Measurements from ENCODE around the gene SNN.

SNN gene

DNA sequence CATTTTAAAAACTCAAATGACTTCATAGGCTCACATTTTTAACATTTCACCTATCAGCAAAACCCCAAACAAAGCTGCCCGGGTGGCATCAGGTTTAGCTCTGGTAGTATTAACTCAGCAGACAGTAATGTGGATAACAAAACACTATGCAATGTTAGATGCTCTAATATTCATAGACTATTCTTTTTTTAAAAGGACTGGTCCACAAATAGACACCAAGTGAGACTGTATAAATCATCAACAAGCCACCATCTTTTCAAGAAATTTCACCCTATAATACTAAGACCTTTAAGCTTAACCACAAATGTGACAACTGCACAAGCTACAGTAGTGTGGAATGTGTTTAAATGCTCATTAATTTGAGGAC, 20.2 kb downstream of the SNN start:
- in situ Hi-C loops (cut with MboI; ENCODE audit: low pct_unique_long_range_greater_than_20kb, low sequenced_read_pairs), result loop anchor here (25.0 kb wide), 1 partner anchor 726 kb away; no protein-coding TSS in a partner anchor
- DNase-seq, result no peak

DNA sequence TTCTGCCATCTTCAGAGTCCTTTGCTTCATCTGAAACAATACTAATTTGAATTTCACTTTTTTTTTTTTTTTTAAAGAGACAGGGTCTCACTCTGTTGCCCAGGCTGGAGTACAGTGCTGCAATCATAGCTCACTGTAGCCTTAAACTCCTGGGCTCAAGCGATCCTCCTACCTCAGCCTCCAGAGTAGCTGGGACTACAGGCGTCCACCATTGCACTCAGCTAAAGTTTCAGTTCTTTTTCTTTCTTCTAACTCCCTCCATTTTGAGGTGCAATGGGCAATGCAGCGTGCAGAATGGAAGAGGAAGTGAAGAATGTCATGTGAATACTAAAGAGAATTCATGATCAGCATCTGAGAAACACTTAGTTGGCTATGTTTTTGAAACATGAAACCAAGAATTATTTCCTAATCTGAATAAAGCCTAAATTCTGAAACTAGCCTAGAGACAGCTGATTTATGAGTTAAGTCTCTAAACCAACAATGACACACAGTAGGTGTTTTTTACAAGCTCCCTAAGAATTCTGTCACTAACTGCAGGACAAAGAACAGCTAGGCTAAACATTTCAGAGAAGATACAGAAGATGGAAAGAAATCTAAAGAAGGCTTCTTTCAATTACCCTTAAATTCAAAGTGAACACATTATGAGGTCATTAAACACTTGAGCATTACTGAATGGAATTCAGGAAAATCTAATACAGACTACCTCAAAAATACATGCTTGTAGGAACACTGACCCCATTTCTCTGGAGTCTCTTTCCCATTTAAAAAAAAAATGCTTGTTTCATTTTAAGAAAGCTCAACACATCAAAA, 21.0 kb downstream of the SNN start:
- in situ Hi-C loops (cut with MboI; ENCODE audit: low pct_unique_long_range_greater_than_20kb, low sequenced_read_pairs), result loop anchor here (25.0 kb wide), 1 partner anchor 727 kb away; no protein-coding TSS in a partner anchor

DNA sequence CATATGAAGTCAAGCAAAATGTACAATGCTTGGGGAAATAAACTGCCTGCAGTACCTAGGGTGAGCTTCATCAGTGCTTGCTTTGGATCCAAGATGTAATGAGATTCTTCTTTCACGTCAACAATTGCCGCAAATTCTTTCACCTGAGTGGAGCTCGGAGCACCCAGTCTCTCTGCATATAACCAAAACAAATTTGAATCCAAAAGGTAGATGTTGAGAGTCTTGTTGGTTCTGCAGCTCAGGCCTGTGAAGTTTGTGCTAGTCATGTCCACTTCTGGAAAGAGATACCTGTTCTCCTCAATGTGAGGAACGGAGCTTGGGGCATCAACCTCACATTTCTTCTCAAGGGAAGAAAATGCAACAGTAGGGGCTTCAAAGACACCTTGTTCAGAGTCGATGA, 23.0 kb downstream of the SNN start:
- DNase-seq, result no peak
- in situ Hi-C loops (cut with MboI; ENCODE audit: low pct_unique_long_range_greater_than_20kb, low sequenced_read_pairs), result loop anchor here (25.0 kb wide), 1 partner anchor 729 kb away; no protein-coding TSS in a partner anchor

More for the DNA sequence above, 21.0 kb downstream of the SNN start:
- DNase-seq, result no peak

- in situ Hi-C loops (cut with MboI; ENCODE audit: low pct_unique_long_range_greater_than_20kb, low sequenced_read_pairs), result loop anchor here (25.0 kb wide), 1 partner anchor 729 kb away; no protein-coding TSS in a partner anchor
- DNase-seq, result no peak
Observed at GRCh38 chr16:11691771-11692170, 23.5 kb downstream of the SNN start.

- in situ Hi-C loops (cut with MboI; ENCODE audit: low pct_unique_long_range_greater_than_20kb, low sequenced_read_pairs), result loop anchor here (25.0 kb wide), 1 partner anchor 730 kb away; no protein-coding TSS in a partner anchor
- DNase-seq, result no peak
Observed at GRCh38 chr16:11692171-11692570, 23.9 kb downstream of the SNN start.

DNA sequence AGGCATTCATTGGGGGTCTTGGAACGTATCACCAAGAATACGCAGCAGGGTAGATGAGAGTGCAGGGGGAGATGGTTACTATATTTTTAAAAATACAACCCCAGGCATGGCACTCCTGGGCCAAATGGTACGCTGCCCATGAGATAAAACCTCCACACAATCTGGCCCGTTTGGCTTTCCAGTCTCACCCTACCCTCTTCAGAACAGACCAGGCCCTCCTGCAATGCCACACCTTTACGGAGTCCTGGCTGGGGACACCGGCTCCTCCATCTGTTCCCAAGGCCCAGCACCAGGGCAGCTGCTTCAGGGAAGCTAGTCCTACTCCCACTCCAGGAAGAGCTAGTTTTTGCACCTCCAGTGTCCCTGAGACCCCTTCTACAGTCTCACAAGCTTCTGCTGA, 24.4 kb downstream of the SNN start:
- no peak for DNase-seq
- in situ Hi-C loops (cut with MboI; ENCODE audit: low pct_unique_long_range_greater_than_20kb, low sequenced_read_pairs), result loop anchor here (25.0 kb wide), 1 partner anchor 730 kb away; no protein-coding TSS in a partner anchor

DNA sequence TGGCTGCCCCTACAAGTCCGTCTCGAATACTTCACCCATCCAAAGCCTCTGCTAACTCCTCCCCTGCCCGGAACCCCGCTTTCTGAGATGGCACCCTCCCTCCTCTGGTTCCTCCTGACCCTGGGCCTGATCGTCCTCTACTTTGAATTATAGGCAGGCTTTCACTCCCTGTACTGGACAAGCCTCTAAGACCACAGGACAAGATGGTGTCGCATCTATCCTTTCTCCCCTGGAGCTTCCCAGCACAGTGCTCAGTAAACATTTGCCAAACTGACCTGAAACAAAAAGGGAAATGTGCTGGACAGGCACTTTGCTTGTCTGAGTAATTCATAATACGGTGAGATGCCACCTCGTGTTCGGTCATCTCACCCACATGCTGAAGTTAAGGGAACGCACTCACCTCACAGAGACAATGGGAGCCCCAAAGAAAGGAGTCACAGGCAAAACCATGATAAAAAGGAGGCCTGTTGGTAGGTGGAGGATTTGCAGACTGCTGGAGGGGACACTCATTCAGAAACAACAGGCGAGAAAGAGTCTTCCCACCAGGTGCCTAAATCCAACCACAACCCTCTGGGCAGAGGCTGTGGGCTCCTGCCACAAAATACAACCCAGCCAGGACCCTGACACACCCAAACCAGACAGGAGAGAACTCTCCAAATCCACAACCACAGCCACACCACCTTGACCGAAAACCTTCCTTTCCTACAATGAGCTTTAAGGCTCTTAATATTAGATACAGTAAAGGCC, 28.2 kb downstream of the SNN start:
- no peak for DNase-seq
- in situ Hi-C loops (cut with MboI; ENCODE audit: low pct_unique_long_range_greater_than_20kb, low sequenced_read_pairs), result loop anchor here (25.0 kb wide), 1 partner anchor 734 kb away; no protein-coding TSS in a partner anchor

DNA sequence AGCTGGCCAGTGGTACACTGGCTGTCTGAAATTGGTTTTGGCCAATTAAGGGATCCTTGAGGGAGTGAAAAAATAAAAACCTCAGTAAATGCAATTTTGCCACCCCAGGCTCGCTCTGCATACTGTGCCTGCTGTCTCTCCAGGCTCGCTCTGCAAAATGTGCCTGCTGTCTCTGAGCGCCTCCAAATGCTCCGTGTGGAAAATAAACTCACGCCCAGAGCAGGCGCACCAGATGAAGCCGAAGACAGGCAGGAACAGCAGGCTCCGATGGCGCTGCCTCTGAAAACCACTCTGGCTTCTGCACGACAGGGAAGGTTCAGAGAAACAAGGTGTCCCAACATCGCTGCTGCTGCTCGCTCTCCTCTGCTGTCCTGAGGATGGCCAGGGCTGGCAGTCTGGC, 29.1 kb downstream of the SNN start:
- in situ Hi-C loops (cut with MboI; ENCODE audit: low pct_unique_long_range_greater_than_20kb, low sequenced_read_pairs), result loop anchor here (25.0 kb wide), 1 partner anchor 735 kb away; no protein-coding TSS in a partner anchor
- no peak for DNase-seq

DNA sequence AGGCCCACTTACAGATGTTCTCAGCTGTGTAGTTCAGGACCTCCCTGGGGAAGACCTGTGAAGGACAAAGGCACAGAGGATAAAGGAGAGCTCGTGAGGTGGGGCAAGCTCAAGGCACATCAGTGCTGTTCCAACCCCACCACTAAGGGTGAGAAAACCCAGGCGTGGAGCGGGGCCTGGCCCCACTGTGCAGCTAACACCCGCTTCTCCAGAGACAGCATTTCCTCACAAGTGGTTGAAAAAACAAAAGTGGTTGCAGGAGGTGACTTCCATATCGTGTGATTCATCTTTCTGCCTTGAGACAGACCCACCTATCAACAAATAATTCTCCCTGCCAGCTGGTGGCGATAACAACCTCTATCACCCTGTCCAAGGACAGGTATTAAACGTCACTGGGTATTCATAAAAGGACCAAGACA, 30.0 kb downstream of the SNN start:
- DNase-seq, result no peak

DNA sequence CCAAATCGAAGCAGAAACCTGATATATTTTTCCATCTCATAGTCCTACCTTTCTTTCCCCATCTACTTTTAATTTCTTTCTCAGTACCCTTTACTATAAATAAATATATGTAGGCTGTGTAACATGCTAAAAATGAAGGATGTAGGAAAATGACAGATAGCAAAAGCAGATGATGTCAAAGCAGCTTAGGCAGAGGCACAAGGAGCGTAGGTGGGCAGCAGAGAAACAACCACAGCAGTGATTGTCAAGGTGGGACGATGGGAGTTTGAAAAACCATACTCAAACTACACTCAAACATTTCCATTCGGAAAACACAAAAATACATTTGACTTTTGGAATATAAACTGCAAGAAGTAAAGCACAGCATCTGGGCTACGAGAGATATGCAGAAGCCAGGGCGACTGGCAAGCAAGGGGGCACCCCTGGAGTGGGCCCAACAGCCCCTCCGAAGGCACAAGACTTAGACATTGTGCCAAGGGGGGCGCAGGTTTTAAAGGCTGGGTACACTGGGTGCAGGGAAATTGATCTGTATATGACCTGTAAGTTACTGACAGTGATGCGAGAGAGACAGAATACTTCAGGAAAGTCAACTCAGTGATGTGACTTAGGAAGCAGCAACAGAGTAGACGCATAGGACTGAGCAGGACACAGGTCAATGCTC, 31.1 kb downstream of the SNN start:
- in situ Hi-C loops (cut with MboI; ENCODE audit: low pct_unique_long_range_greater_than_20kb, low sequenced_read_pairs), result loop anchor here (25.0 kb wide), 1 partner anchor 737 kb away; no protein-coding TSS in a partner anchor
- DNase-seq, result no peak

More for the DNA sequence above, 30.0 kb downstream of the SNN start:
- in situ Hi-C loops (cut with MboI; ENCODE audit: low pct_unique_long_range_greater_than_20kb, low sequenced_read_pairs), result loop anchor here (25.0 kb wide), 1 partner anchor 736 kb away; no protein-coding TSS in a partner anchor

- in situ Hi-C loops (cut with MboI; ENCODE audit: low pct_unique_long_range_greater_than_20kb, low sequenced_read_pairs), result no loop called here
- DNase-seq, result no peak
Observed at GRCh38 chr16:11700264-11701029, 32.2 kb downstream of the SNN start.

DNA sequence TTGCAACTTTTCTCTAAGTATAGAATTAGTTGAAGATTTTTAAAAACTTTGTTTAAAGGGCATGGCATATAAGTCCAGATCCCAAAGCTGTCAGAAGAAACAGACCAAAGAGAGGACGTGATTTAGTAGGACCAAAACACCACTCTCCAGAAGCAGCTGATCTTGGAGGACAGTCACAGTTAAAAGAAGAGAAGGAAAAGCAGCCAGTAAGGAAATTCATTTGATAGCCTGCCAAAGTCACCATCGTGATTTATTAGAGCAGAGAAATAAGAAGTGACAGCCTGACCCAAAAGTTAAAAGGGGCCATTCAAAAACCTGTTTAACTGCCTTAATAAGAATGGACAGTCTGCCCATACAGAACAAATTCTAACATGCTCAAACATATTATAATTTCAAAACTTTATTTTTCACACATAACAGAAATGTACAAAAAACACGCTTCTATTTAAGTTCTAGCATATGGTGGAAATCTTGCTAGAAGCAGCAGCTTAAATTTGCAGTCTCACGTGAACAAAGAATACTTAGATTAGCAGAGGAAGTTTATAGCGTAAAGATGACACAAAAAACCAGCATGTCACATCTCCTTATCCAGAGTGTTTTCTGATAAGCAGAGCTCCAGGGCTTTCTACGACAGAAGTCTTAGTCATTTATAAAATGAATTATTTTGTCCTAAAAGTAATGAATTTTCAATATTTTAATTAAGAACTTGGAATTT, 37.2 kb downstream of the SNN start:
- no peak for DNase-seq
- in situ Hi-C loops (cut with MboI; ENCODE audit: low pct_unique_long_range_greater_than_20kb, low sequenced_read_pairs), result no loop called here

DNA sequence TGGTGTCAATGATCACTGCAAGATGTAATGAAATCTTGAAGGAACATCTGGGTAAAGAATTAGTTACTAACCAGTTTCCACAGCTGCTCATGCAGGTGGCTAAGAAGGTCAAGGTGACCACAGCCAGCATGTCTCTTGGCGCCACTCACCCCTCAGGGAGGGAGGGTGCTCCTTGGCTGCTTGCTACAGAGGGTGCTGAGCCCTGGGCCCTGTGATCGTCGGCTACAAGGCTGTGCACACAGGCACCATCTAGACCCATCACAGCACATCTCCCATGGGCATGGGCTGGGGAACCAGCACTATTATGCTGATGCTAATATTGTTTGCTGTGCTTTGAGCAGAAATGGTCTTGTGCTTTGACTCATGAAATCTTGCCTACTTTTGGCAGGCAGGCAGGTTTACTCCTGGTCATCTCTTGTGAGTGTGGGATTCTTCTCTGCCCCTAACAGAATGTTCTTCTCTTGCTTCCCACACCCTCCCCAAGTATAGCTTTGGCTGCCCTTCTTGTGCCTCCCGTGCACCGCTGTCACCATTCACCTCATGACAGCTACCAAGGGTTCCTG, 38.0 kb downstream of the SNN start:
- DNase-seq, result no peak
- in situ Hi-C loops (cut with MboI; ENCODE audit: low pct_unique_long_range_greater_than_20kb, low sequenced_read_pairs), result no loop called here

DNA sequence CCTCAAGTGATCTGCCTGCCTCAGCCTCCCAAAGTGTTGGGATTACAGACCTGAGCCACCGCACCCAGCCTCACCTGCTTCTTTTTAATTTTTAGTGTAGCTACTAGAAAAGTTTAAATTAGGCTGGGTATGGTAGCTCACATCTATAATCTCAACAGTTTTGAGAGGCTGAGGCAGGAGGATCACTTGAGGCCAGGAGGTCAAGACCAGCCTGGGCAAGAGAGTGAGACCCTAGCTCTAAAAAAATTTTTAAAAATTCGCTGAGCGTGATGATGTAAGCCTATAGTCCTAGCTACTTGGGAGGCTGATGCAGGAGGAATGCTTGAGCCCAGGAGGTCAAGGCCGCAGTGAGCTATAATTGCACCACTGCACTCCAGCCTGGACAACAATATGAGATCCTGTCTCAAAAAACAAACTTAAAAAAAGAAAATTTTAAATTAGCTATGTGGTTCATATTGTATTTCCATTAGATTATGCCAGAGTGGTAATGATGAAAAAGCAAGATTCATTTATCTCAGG, 39.5 kb downstream of the SNN start:
- DNase-seq, result no peak
- in situ Hi-C loops (cut with MboI; ENCODE audit: low pct_unique_long_range_greater_than_20kb, low sequenced_read_pairs), result no loop called here

GRCh38 chr16:11708421-11708820, 40.2 kb downstream of the SNN start:
- in situ Hi-C loops (cut with MboI; ENCODE audit: low pct_unique_long_range_greater_than_20kb, low sequenced_read_pairs), result no loop called here
- no peak for DNase-seq

DNA sequence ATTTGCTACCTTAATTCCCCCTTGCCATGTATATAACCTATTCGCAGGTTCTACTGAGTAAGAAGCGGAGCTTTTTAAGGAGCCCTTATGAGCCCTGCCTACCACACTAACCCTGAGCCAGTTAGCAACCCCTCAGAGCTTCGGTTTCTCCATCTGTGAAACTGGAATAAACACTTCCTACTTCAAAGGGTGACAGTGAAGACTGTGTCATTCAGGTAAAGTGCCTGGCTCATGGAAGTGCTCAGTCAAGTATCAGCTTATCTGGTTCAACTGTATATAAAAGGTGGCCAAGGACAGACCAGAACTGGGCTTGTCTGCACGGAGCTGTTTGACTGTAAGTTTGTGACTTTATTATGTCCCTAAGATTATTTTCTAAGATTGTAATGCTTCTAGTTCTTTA, 43.4 kb downstream of the SNN start:
- in situ Hi-C loops (cut with MboI; ENCODE audit: low pct_unique_long_range_greater_than_20kb, low sequenced_read_pairs), result no loop called here

GRCh38 chr16:11712122-11712521, 43.9 kb downstream of the SNN start:
- in situ Hi-C loops (cut with MboI; ENCODE audit: low pct_unique_long_range_greater_than_20kb, low sequenced_read_pairs), result no loop called here
- DNase-seq, result no peak

More for the DNA sequence above, 43.4 kb downstream of the SNN start:
- DNase-seq, result no peak
